HepG2 (cell line): ENCODE results near the gene SNX21. TPM values are rescaled to one million over a fixed set of nuclear protein-coding genes. Genes with fewer than 3 reads are reported as not detected.
"Not testable (repeated sequence)": the region's sequence is repeated elsewhere in the genome, so short reads cannot be mapped to it uniquely, and the experiment has no call there.

Source experiments
- ADNP ChIP-seq: sonication (generic); formaldehyde crosslinking; IDR thresholded peaks from 2 replicates; pipeline ENCODE4 v1.4.0; 2020; ENCODE audit warnings: missing genetic modification reagents
- ARID4A ChIP-seq: sonication (generic); formaldehyde crosslinking; IDR thresholded peaks from 2 replicates; pipeline ENCODE4 v1.5.0; 2020; ENCODE audit warnings: mild to moderate bottlenecking, missing genetic modification reagents, borderline replicate concordance
- ARNT2 ChIP-seq: sonication (generic); formaldehyde crosslinking; IDR thresholded peaks from 2 replicates; pipeline ENCODE4 v1.8.0; 2022; ENCODE audit warnings: mild to moderate bottlenecking, low read depth, missing genetic modification reagents, moderate library complexity
- CREM ChIP-seq, 2 experiments: sonication (generic) in 1 of 2; formaldehyde crosslinking in 1 of 2; IDR thresholded peaks; 2 replicates each; pipeline versions ENCODE4 v1.4.0 to v1.6.1; 2016 to 2020; ENCODE audit warnings: antibody characterized with exemption in 1 of 2, mild to moderate bottlenecking in 1 of 2, missing genetic modification reagents in 1 of 2
- FOSL2 ChIP-seq: sonication (generic); formaldehyde crosslinking; IDR thresholded peaks from 2 replicates; pipeline ENCODE4 v1.4.0; 2020; ENCODE audit warnings: missing genetic modification reagents
- HOXA3 ChIP-seq: sonication (generic); formaldehyde crosslinking; IDR thresholded peaks from 2 replicates; pipeline ENCODE4 v1.5.0; 2020; ENCODE audit warnings: missing genetic modification reagents
- ISL2 ChIP-seq: sonication (generic); formaldehyde crosslinking; IDR thresholded peaks from 2 replicates; pipeline ENCODE4 v1.5.0; 2020; ENCODE audit warnings: missing genetic modification reagents
- KDM2A ChIP-seq: sonication (generic); formaldehyde crosslinking; IDR thresholded peaks from 2 replicates; pipeline ENCODE4 v1.4.0; 2020; ENCODE audit warnings: low read depth, missing genetic modification reagents, borderline replicate concordance
- NCOR1 ChIP-seq: fragments of 200-600 bp; sonication (generic); IDR thresholded peaks from 2 replicates; pipeline ENCODE4 v1.7.0; 2017; ENCODE audit warnings: antibody characterized with exemption, low read length, borderline replicate concordance
- PHF5A ChIP-seq: IDR thresholded peaks from one replicate; pipeline ENCODE4 v1.6.1; 2018; ENCODE audit warnings: low read depth, missing genetic modification reagents; ENCODE audit not compliant: unreplicated experiment
- PHF8 ChIP-seq: sonication (generic); formaldehyde crosslinking; IDR thresholded peaks from 2 replicates; pipeline ENCODE4 v1.5.0; 2020; ENCODE audit warnings: missing genetic modification reagents
- REPIN1 ChIP-seq: sonication (generic); formaldehyde crosslinking; IDR thresholded peaks from 2 replicates; pipeline ENCODE4 v1.8.0; 2022; ENCODE audit warnings: missing genetic modification reagents, low read depth, mild to moderate bottlenecking, borderline replicate concordance
- RFXAP ChIP-seq: sonication (generic); formaldehyde crosslinking; IDR thresholded peaks from 2 replicates; pipeline ENCODE4 v1.4.0; 2020; ENCODE audit warnings: missing genetic modification reagents, borderline replicate concordance
- SOX5 ChIP-seq: IDR thresholded peaks from 2 replicates; pipeline ENCODE4 v1.6.1; 2016; ENCODE audit warnings: borderline replicate concordance
- TBX2 ChIP-seq: sonication (generic); formaldehyde crosslinking; IDR thresholded peaks from 2 replicates; pipeline ENCODE4 v1.5.0; 2020; ENCODE audit warnings: missing genetic modification reagents, mild to moderate bottlenecking, borderline replicate concordance
- ZBTB26 ChIP-seq: IDR thresholded peaks from 2 replicates; pipeline ENCODE4 v1.6.1; 2016; ENCODE audit warnings: missing compliant biosample characterization, missing genetic modification reagents, borderline replicate concordance
- ZBTB34 ChIP-seq: sonication (generic); formaldehyde crosslinking; IDR thresholded peaks from 2 replicates; pipeline ENCODE4 v1.8.0; 2022; ENCODE audit warnings: mild to moderate bottlenecking, missing genetic modification reagents
- ZBTB7A ChIP-seq: sonication (generic); formaldehyde crosslinking; IDR thresholded peaks from 2 replicates; pipeline ENCODE4 v1.8.0; 2022; ENCODE audit warnings: mild to moderate bottlenecking, missing genetic modification reagents
- ZFP90 ChIP-seq: sonication (generic); formaldehyde crosslinking; IDR thresholded peaks from 2 replicates; pipeline ENCODE4 v1.8.0; 2022; ENCODE audit warnings: missing genetic modification reagents, mild to moderate bottlenecking, inconsistent platforms, borderline replicate concordance
- ZMYM2 ChIP-seq: sonication (generic); formaldehyde crosslinking; IDR thresholded peaks from 2 replicates; pipeline ENCODE4 v1.8.0; 2022; ENCODE audit warnings: mild to moderate bottlenecking, missing genetic modification reagents
- ZNF414 ChIP-seq: sonication (generic); formaldehyde crosslinking; IDR thresholded peaks from 2 replicates; pipeline ENCODE4 v1.5.0; 2020; ENCODE audit warnings: missing genetic modification reagents
- ZNF644 ChIP-seq: IDR thresholded peaks from 2 replicates; pipeline ENCODE4 v1.6.1; 2016; ENCODE audit warnings: low read depth
- ZNF792 ChIP-seq: IDR thresholded peaks from 2 replicates; pipeline ENCODE4 v1.6.1; 2016
- polyA plus RNA-seq, 8 experiments: library from polyadenylated mRNA; depleted of rRNA in 3 of 8; stranded (reverse) in 7 of 8; unstranded in 1 of 8; fragments of >200 nt; fragmentation: Illumina TruSeq in 4 of 8; extraction: Trizol in 4 of 8; gene quantifications; 2 replicates each; pipeline versions ENCODE4 v1.2.1 to v1.2.3, GENCODE V29; 2011 to 2016; ENCODE audit warnings: low read depth in 4 of 8, missing spikeins in 1 of 8, mixed read lengths in 1 of 8; ENCODE audit not compliant: insufficient read depth in 1 of 8
- total RNA-seq, 5 experiments: library from RNA; depleted of rRNA; stranded (reverse); fragments of >200 nt; fragmentation: Illumina TruSeq; extraction: Trizol; gene quantifications; 2 replicates each; pipeline ENCODE4 v1.2.3, GENCODE V29; 2016; ENCODE audit warnings: low read depth in 1 of 5

SNX21 gene
- total and polyA plus RNA-seq, 2 of the 13 experiments (the other 11 are each of a cell fraction or from before 2014, with no cell fraction given) = 7.7 to 12.8 TPM

- TF ChIP-seq CREM (IDR thresholded peaks at IDR 0.05) = peak; percentile 16; the same call in 1 of the 2 replicates
- TF ChIP-seq CREM (CRISPR knock-in tag; IDR thresholded peaks at IDR 0.05) = not testable (repeated sequence)
- TF ChIP-seq ADNP (CRISPR knock-in tag) = peak; percentile 87
- TF ChIP-seq REPIN1 (CRISPR knock-in tag) = peak; percentile 70; the same call in 1 of the 2 replicates
- TF ChIP-seq ZBTB34 (CRISPR knock-in tag) = peak; percentile 70; the same call in 1 of the 2 replicates
- 0 out of 2 replicates have a peak, but pooled peaks have one; percentile 51 for TF ChIP-seq ZNF644 (CRISPR knock-in tag)
- peak; percentile 28; the same call in 1 of the 2 replicates for TF ChIP-seq ZBTB7A (CRISPR knock-in tag)
- TF ChIP-seq ARNT2 (CRISPR knock-in tag) = 0 out of 2 replicates have a peak, but pooled peaks have one; percentile 34
- 0 out of 2 replicates have a peak, but pooled peaks have one; percentile 29 for TF ChIP-seq KDM2A (CRISPR knock-in tag)
- 0 out of 2 replicates have a peak, but pooled peaks have one; percentile 34 for TF ChIP-seq ZNF792 (CRISPR knock-in tag)
- TF ChIP-seq PHF5A (CRISPR knock-in tag) = peak; percentile 32
- TF ChIP-seq ZBTB26 = 0 out of 2 replicates have a peak, but pooled peaks have one; percentile 34
- TF ChIP-seq HOXA3 (CRISPR knock-in tag) = peak; percentile 56; the same call in 1 of the 2 replicates
- TF ChIP-seq ZMYM2 = peak; percentile 95
- TF ChIP-seq ISL2 (CRISPR knock-in tag) = peak; percentile 81; the same call in 1 of the 2 replicates
- peak; percentile 90 for TF ChIP-seq SOX5
- TF ChIP-seq FOSL2 (CRISPR knock-in tag) = peak; percentile 32
- 0 out of 2 replicates have a peak, but pooled peaks have one; percentile 50 for TF ChIP-seq ARID4A (CRISPR knock-in tag)
- peak; percentile 54; the same call in 1 of the 2 replicates for TF ChIP-seq NCOR1
- TF ChIP-seq TBX2 (CRISPR knock-in tag) = 0 out of 2 replicates have a peak, but pooled peaks have one; percentile 36
- TF ChIP-seq RFXAP (CRISPR knock-in tag) = peak; percentile 75; the same call in 1 of the 2 replicates
- 0 out of 2 replicates have a peak, but pooled peaks have one; percentile 36 for TF ChIP-seq ZNF414 (CRISPR knock-in tag)
- TF ChIP-seq ZFP90 (CRISPR knock-in tag) = 0 out of 2 replicates have a peak, but pooled peaks have one; percentile 54
- 0 out of 2 replicates have a peak, but pooled peaks have one; percentile 26 for TF ChIP-seq PHF8 (CRISPR knock-in tag)
Measured at GRCh38 chr20:45829673-45830106, 3.9 kb upstream of the SNX21 start (continued).
